Upper lobe of left lung (tissue), 6 donors: ENCODE results near the gene CTPS1. TPM values are rescaled to one million over a fixed set of nuclear protein-coding genes. Genes with fewer than 3 reads are reported as not detected.

Experiments
- ATAC-seq, 2 donors: fragments of 200-7000 bp; cut with Tn5 transposase; one replicate each; pipeline ENCODE4 v1.9.1; 2022; ENCODE audit warnings: mild to moderate bottlenecking in 2 of 2, moderate library complexity in 2 of 2; ENCODE audit not compliant: low FRiP score in 2 of 2
- DNase-seq, 2 donors: peaks; one replicate each; pipeline ENCODE4 v3.0.0-alpha.2; 2019 to 2020
- H3K27ac ChIP-seq, 4 donors: fragments of 200-600 bp; sonication (generic); one replicate each; pipeline ENCODE4 v1.5.1; 2016 to 2019
- H3K27me3 ChIP-seq, 4 donors: fragments of 200-600 bp; sonication (generic); one replicate each; pipeline ENCODE4 v1.5.1; 2017 to 2019
- H3K36me3 ChIP-seq, 4 donors: fragments of 200-600 bp; sonication (generic); one replicate each; pipeline ENCODE4 v1.5.1; 2016 to 2019
- H3K4me1 ChIP-seq, 4 donors: fragments of 200-600 bp; sonication (generic); one replicate each; pipeline ENCODE4 v1.5.1; 2018 to 2019
- H3K4me3 ChIP-seq, 4 donors: fragments of 200-600 bp; sonication (generic); one replicate each; pipeline ENCODE4 v1.5.1; 2017 to 2019; ENCODE audit warnings: mild to moderate bottlenecking in 2 of 4, moderate library complexity in 1 of 4
- H3K9me3 ChIP-seq, 4 donors: fragments of 200-600 bp; sonication (generic); one replicate each; pipeline ENCODE4 v1.5.1; 2018 to 2019
- CTCF ChIP-seq, 6 experiments: fragments of 450-650 bp in 4 of 6; fragments of 200-600 bp in 2 of 6; sonication (generic) in 2 of 6; IDR thresholded peaks; one replicate each; pipeline ENCODE4 v1.5.1; 2016 to 2019; ENCODE audit warnings: antibody characterized with exemption in 6 of 6
- EP300 ChIP-seq, 4 donors: sonication (generic); formaldehyde crosslinking; IDR thresholded peaks; one replicate each; pipeline ENCODE4 v1.5.1; 2017; ENCODE audit warnings: antibody characterized with exemption in 4 of 4, control low read depth in 2 of 4
- POLR2A ChIP-seq, 4 donors: fragments of 450-650 bp; IDR thresholded peaks; one replicate each; pipeline ENCODE4 v1.5.1; 2016 to 2017; ENCODE audit warnings: antibody characterized with exemption in 4 of 4, mild to moderate bottlenecking in 2 of 4
- POLR2AphosphoS5 ChIP-seq, 2 donors: sonication (generic); formaldehyde crosslinking; IDR thresholded peaks; one replicate each; pipeline ENCODE4 v1.5.1; 2017; ENCODE audit warnings: antibody characterized with exemption in 2 of 2
- WGBS, 2 donors: methylation state at CpG; one replicate each; pipeline ENCODE4 v1.1.5; 2017 to 2018; 5-methylcytosine and 5-hydroxymethylcytosine counted together
- total RNA-seq, 6 donors: library from RNA; depleted of rRNA in 4 of 6; stranded (reverse); fragments of >200 nt in 4 of 6; gene quantifications; one replicate each; pipeline versions ENCODE4 v1.1.0 to v1.2.1, GENCODE V29; 2016 to 2021
- donor health status: DM: no; HTN: no; CAD: no; lungs with moderate emphysema.
- donor health status: DM: no; HTN: yes; CAD: no; lungs with severe emphysema.

Gene CTPS1
- total RNA-seq, 6 donors from 2014 or later, result 12.7 to 32.5 (median 25.0) TPM

GRCh38 chr1:40986328-40986783 is 6.9 kb downstream of the CTPS1 start:
- H3K27ac ChIP-seq, result peak overlapping the region in 2 of 4 donors; percentile 36 to 72
- ATAC-seq (peak; percentile 34 to 49), DNase-seq (peak in 1 of 2 donors; percentile 35)
- no peaks in the 10 kb centered on the region for H3K27me3 ChIP-seq
- peaks cover 21 to 32% (median 30%) of the 10 kb centered on the region in 4 donors for H3K4me1 ChIP-seq
- H3K4me3 ChIP-seq, result no peak overlapping the region
- peaks cover 0 to 73% (median 26%) of the 10 kb centered on the region in 4 donors for H3K36me3 ChIP-seq
- 84 to 85% methylated on average over 10 of the region's 10 CpGs for WGBS, 2 donors
- no peaks in the 10 kb centered on the region for H3K9me3 ChIP-seq
- TF ChIP-seq POLR2AphosphoS5 (IDR thresholded peaks at IDR 0.05), result no peak
- TF ChIP-seq CTCF (IDR thresholded peaks at IDR 0.05), result no peak
- no peak for TF ChIP-seq EP300 (IDR thresholded peaks at IDR 0.05)
- no peak for TF ChIP-seq POLR2A (IDR thresholded peaks at IDR 0.05)

- no peaks in the 10 kb centered on the region for H3K9me3 ChIP-seq
- H3K27ac ChIP-seq, result peak overlapping the region in 2 of 4 donors; percentile 36 to 68
- ATAC-seq (peak in 1 of 2 donors; percentile 13), DNase-seq (no peak)
- TF ChIP-seq EP300 (IDR thresholded peaks at IDR 0.05) (no peak), POLR2AphosphoS5 (IDR thresholded peaks at IDR 0.05) (no peak), POLR2A (IDR thresholded peaks at IDR 0.05) (no peak), CTCF (IDR thresholded peaks at IDR 0.05) (no peak)
- no peaks in the 10 kb centered on the region for H3K27me3 ChIP-seq
- 68 to 86% methylated on average over 3 of the region's 3 CpGs for WGBS, 2 donors
- H3K4me1 ChIP-seq, result peaks cover 18 to 29% (median 24%) of the 10 kb centered on the region in 4 donors
- peaks cover 0 to 79% (median 30%) of the 10 kb centered on the region in 4 donors for H3K36me3 ChIP-seq
- H3K4me3 ChIP-seq, result no peak overlapping the region
Measured at GRCh38 chr1:40986956-40987355, 7.5 kb downstream of the CTPS1 start.

- no peak for TF ChIP-seq POLR2AphosphoS5 (IDR thresholded peaks at IDR 0.05)
- no peak for TF ChIP-seq POLR2A (IDR thresholded peaks at IDR 0.05)
- TF ChIP-seq CTCF (IDR thresholded peaks at IDR 0.05), result no peak
- TF ChIP-seq EP300 (IDR thresholded peaks at IDR 0.05), result no peak
- WGBS, 2 donors, result 82 to 92% methylated on average over 9 of the region's 9 CpGs
- DNase-seq (no peak), ATAC-seq (no peak)
- H3K27ac ChIP-seq, result no peak overlapping the region
- no peak overlapping the region for H3K4me3 ChIP-seq
- no peaks in the 10 kb centered on the region for H3K27me3 ChIP-seq
- peaks cover 0 to 86% (median 34%) of the 10 kb centered on the region in 4 donors for H3K36me3 ChIP-seq
- no peaks in the 10 kb centered on the region for H3K9me3 ChIP-seq
- peaks cover 14 to 24% (median 22%) of the 10 kb centered on the region in 4 donors for H3K4me1 ChIP-seq
Measured at GRCh38 chr1:40987439-40988276, 8.2 kb downstream of the CTPS1 start.

GRCh38 chr1:40988280-40988679 is 8.8 kb downstream of the CTPS1 start:
- TF ChIP-seq EP300 (IDR thresholded peaks at IDR 0.05) (no peak), CTCF (IDR thresholded peaks at IDR 0.05) (no peak), POLR2A (IDR thresholded peaks at IDR 0.05) (no peak), POLR2AphosphoS5 (IDR thresholded peaks at IDR 0.05) (no peak)
- H3K9me3 ChIP-seq, result no peaks in the 10 kb centered on the region
- 73 to 84% methylated on average over 3 of the region's 3 CpGs for WGBS, 2 donors
- ATAC-seq (no peak), DNase-seq (no peak)
- H3K36me3 ChIP-seq, result peaks cover 0 to 89% (median 35%) of the 10 kb centered on the region in 4 donors
- no peaks in the 10 kb centered on the region for H3K27me3 ChIP-seq
- H3K27ac ChIP-seq, result no peak overlapping the region
- no peak overlapping the region for H3K4me3 ChIP-seq
- peaks cover 14 to 24% (median 20%) of the 10 kb centered on the region in 4 donors for H3K4me1 ChIP-seq
